ENCODE measurements around the gene SRSF6.

DNA sequence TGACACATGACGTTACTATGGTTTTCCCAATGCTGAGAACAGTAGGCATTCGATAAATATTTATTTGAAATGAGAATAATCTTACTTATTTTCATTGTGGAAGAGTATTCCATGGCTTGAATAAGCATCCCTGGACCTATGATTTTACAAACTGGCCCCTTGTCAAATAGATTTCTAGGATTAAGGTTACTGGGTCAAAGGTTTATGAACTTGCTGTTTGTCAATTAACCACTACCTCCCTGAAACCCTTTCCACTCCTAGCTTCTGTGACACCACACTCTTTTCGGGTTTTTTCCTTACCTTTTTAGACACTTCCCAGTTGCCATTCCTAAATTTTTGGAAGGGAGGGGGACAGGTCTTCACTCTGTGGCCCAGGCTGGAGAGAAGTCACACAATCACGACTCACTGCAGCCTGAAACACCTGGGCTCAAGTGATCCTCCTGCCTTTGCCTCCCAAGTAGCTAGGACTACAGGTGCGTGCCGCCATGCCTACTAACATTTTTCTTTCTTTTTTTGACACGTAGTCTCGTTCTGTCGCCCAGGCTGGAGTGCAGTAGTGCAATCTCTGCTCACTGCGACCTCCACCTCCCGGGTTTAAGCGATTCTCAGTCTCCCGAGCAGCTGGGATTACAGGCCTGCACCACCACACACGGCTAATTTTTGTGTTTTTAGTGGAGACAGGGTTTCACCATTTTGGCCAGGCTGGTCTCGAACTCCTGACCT lies 5.1 kb upstream of the SRSF6 start:
- no peak for TF ChIP-seq YY1 (IDR thresholded peaks at IDR 0.05; ENCODE audit: low read depth, low read length)
- TF ChIP-seq, protein P1, sequence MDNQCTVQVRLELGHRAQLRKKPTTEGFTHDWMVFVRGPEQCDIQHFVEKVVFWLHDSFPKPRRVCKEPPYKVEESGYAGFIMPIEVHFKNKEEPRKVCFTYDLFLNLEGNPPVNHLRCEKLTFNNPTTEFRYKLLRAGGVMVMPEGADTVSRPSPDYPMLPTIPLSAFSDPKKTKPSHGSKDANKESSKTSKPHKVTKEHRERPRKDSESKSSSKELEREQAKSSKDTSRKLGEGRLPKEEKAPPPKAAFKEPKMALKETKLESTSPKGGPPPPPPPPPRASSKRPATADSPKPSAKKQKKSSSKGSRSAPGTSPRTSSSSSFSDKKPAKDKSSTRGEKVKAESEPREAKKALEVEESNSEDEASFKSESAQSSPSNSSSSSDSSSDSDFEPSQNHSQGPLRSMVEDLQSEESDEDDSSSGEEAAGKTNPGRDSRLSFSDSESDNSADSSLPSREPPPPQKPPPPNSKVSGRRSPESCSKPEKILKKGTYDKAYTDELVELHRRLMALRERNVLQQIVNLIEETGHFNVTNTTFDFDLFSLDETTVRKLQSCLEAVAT (IDR thresholded peaks at IDR 0.05) = no peak
- TF ChIP-seq, protein P2, sequence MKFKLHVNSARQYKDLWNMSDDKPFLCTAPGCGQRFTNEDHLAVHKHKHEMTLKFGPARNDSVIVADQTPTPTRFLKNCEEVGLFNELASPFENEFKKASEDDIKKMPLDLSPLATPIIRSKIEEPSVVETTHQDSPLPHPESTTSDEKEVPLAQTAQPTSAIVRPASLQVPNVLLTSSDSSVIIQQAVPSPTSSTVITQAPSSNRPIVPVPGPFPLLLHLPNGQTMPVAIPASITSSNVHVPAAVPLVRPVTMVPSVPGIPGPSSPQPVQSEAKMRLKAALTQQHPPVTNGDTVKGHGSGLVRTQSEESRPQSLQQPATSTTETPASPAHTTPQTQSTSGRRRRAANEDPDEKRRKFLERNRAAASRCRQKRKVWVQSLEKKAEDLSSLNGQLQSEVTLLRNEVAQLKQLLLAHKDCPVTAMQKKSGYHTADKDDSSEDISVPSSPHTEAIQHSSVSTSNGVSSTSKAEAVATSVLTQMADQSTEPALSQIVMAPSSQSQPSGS (IDR thresholded peaks at IDR 0.05; ENCODE audit: low read length) = no peak
- TF ChIP-seq POLR2A (IDR thresholded peaks at IDR 0.05; ENCODE audit: low read depth, low read length) = no peak
